ENCODE data around the gene BRD8. TPM values are rescaled to one million over a fixed set of nuclear protein-coding genes. Genes with fewer than 3 reads are reported as not detected.
A peak's percentile ranks its signal among the peaks of the same experiment; 100 is the strongest.
"Not testable (repeated sequence)": the region's sequence is repeated elsewhere in the genome, so short reads cannot be mapped to it uniquely, and the experiment has no call there.

Gene BRD8
- total RNA-seq, 1 experiment from 2014 or later: 60.0 TPM

DNA sequence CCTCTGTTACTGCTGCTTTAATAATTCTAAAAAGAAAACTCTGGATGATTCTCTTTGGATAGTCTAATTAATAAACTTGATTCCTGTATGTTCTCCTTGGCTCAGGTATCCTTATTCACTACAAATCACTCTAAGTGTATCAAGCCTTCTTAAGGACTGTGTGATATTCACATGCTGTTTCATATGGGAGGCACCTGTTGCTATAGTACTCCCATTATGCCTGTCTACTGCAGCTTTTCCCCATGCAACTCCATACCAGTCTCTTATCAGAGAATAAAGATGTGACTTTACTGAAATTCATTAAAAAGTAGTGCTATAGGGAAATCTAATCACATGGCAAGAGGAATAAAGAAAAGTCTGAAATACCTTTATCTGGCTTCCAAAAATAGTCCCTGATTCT is 14.7 kb downstream of the BRD8 start:
- no peak for DNase-seq (ENCODE audit: low read depth)

DNA sequence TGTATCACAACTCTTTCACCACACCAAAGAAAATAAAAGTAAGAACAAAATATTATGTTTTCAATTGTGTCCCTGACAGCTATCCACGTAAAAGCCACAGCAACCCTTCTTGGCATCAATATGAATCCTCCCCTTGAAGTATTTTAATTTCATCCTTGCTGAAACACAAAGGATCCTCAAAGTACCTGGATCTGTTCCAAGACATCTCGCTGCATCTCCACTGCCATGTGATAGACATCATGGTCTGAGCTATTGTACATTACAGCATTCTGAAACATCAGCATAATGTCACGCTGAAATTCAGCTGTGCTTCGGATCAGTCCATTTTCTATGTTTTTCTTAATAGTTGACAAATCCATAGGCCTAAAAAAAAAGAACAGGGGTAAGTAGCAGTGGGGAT is 17.7 kb downstream of the BRD8 start:
- no peak for DNase-seq (ENCODE audit: low read depth)

DNA sequence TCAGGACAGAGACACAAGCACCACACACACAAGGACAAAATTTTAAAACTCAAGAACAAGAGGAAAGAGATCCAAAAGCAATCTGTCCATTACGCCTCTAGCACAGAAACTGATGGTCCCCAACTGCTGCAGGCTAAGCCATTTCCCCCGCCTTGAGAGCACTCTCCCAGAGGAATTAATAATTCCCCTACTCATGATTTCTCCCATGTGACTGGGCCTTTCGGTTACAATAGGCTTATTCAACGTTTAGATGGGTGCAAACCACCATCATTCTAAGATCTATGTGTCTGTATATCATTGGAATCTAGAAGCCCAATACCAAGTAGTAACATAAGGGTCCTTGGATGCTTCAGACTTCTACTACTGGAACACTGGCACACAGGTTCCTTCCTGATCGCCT is 18.8 kb downstream of the BRD8 start:
- DNase-seq (ENCODE audit: low read depth): no peak

DNA sequence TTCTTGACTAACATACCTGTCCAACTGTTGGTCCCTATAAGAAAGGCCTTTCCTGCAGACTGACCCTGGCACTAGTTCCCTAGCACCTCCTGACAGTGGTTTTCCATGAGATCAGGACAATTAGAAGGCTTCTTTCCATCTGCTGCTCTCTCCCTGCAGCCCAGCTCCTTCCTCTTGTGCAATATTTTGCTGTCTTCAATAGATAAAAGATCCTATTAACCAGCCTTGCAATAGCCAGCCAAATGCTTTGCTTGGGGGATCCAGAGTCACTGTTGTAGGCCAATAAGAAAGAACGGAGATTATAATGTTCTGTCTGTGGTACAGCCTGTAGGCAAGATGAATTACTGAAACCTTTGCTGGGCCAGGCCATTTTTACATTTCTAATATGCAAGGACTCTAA is 20.8 kb downstream of the BRD8 start:
- no peak for DNase-seq (ENCODE audit: low read depth)

DNA sequence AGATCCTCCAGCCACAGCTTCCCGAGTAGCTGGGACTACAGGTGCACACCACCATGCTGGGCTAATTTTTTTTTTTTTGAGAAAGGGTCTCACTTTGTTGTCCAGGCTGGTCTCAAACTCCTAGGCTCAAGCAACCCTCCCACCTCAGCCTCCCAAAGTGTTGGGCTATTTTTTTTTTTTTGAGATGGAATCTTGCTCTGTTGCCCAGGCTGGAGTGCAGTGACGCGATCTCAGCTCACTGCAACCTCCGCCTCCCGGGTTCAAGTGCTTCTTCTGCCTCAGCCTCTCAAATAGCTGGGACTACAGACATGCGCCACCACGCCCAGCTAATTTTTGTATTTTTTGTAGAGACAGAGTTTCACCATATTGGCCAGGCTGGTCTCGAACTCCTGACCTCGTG is 22.5 kb downstream of the BRD8 start:
- not testable (repeated sequence) for DNase-seq (ENCODE audit: low read depth)

DNA sequence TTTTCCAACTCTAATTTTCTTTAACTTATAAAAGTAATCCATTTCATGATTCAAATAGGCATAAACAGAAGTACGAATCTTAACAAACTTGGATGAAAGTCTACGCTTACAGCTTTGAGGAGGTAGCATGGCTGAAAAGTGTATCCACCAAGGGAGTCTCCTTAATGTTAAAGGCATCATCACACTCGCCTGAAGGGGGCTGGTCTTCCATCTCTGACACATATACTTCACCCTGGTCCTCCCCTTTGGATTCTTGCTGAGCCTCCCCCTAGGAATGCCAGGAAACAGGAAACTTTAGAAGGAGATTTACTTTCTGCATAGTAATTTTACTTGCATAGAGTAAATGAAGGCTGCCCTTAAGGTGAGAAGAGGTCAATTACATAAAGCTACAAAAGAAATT is 28.9 kb downstream of the BRD8 start:
- DNase-seq (ENCODE audit: low read depth): peak; percentile 12

DNA sequence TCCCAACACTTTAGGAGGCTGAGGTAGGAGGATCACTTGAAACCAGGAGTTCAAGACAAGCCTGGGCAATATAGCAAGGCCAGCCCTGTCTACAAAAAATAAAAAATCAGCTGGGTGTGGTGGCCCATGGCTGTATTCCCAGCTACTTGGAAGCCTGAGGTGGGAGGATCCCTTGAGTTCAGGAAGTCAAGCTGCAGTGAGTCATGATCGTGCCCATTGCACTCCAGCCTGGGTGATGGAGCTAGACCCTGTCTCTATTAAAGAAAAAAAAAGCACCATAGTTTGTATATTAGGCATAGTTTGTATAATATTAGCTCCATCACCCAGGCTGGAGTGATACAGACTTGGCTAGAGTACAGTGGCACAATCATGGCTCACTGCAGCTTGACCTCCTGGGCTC is 29.6 kb downstream of the BRD8 start:
- peak; percentile 68 for DNase-seq (ENCODE audit: low read depth)

DNA sequence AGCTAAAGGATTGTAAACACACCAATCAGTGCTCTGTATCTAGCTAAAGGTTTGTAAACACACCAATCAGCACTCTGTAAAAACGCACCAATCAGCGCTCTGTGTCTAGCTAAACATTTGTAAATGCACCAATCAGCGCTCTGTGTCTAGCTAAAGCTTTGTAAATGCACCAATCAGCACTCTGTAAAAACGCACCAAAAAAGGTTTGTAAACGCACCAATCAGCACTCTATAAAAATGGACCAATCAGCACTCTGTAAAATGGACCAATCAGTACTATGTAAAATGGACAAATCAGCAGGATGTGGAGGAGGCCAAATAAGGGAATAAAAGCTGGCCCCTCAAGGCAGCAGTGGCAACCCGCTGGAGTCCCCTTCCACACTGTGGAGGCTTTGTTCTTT is 34.9 kb downstream of the BRD8 start:
- not testable (repeated sequence) for DNase-seq (ENCODE audit: low read depth)

DNA sequence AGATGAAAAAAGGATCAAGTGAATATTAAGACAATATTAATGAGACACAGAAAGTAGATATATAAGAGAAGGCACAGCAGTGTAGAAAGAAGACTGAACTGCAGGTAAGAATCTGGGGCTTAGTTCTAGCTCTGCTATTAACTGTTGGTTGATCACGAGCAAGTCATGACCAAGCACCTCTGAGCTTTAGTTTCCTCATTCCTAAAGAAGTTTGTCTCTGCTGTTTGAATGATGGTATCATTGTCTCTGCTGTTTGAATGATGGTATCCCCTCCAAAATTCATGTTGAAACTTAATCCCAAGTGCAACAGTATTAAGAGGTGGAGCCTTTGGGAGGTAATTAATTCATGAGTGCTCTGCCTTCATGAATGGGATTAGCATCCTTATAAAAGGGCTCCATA is 36.7 kb downstream of the BRD8 start:
- DNase-seq (ENCODE audit: low read depth): no peak

DNA sequence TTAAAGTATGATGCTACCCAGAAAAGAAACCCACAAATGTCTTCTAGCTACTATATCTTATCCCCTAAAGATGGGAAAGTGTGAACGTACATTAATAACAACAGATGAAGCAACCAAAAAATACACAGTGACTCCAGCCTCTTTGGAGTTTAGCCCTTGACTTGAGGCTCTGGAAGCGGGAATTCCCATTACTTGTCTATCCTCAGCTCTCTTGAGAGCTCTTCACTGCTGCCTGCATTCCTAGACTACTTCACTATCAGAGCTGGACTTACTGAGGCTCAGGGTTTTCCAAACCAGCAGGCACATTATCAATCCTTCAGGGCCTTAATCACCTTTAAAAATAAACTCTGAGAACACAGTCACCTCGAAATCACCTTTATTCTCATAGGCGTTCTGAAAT is 38.2 kb downstream of the BRD8 start:
- DNase-seq (ENCODE audit: low read depth): no peak

DNA sequence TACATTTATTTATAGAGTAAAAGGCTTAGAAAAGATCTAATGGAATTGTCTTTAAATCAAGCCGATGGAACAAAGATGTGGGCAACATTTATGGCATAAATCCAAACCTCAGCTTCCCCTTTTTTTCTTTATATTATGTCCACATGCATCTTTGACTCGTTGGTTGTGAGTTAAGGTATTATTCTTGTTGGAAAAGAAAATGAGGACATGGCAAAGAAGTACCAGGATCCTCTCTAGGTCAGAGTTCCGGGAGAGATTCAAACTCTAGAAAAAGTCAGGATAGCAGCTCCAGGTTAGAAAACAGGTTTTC is 38.7 kb downstream of the BRD8 start:
- no peak for DNase-seq (ENCODE audit: low read depth)

DNA sequence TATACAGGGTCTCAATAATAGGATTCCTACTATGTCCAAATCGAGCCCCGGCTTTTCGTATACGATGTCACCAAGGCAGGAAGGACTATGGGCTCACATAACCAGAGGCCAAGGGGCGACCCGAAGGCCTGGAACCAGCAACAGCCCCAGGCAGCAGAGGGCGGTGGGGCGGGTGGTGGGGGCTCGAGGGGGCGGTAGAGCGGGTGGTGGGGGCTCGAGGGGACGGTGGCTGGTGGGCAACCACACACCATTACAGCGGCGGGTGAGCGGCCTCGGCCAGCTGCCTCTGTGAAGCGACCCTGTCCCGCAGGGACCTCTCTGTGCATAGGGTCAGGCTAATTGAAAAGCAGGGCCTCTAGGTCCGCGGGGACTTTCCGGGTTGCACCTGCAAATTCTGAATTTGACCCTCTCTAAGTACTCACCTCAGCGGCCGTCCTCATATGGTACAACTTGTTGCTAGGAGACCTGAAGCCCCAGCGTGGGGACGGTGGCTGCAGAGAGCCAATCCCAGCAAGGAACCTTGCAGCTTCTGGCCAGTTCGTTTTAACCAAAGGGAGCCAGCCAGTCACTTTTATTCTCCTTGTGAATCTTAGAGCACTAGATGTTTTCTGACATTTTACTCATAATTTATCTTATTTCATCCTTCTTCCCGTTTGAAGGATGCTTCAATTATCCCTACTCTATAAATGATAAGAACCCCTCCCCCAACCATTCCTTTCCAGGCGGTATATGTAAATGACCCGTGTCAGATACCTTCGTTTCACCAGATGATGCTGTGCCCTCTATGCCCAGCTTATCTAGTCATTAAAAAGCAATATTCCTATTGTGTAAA is 39.3 kb downstream of the BRD8 start, which contains the start of gene NME5:
Gene NME5 (minus strand): TSS at position 480 of the 832 bp plus-strand sequence. CDS start 648 bp downstream, outside the sequence.
- peak; percentile 9 for DNase-seq (ENCODE audit: low read depth)

DNA sequence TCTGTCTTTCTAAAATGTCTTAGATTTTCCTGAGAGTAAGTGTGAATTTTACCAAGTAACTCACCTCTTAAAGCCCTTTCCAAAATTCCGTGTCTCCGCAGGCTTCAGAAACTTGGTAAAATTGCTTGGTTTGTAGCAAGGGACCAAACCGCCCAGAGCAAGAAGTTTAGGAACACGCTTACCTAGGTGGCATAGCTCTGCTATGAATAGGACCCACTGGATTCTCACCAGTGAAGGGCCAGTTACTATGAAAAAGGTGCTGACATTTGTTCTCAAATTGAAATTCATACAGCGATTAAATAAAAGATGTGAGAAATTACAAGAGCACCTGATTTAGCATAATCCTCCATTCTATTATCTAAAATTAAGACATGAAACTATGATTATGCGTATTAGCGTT is 45.9 kb downstream of the BRD8 start:
- no peak for DNase-seq (ENCODE audit: low read depth)

DNA sequence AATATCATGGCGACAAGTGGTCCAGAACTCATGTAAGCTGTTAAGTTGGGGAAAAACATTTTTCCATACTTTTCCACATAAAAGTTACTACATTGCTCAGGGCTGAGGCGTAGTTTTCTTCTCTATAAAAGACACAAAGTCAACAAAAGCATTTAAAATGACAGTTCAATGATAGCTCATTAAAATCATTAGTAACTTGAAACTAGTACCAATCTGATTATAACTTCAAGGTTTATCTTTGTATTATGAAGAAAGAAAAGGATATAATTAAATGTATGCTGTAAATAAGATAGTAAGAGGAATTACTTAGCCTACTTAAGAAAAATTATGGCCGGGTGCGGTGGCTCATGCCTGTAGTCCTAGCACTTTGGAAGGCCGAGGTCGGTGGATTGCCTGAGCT is 49.1 kb downstream of the BRD8 start:
- DNase-seq (ENCODE audit: low read depth): no peak

DNA sequence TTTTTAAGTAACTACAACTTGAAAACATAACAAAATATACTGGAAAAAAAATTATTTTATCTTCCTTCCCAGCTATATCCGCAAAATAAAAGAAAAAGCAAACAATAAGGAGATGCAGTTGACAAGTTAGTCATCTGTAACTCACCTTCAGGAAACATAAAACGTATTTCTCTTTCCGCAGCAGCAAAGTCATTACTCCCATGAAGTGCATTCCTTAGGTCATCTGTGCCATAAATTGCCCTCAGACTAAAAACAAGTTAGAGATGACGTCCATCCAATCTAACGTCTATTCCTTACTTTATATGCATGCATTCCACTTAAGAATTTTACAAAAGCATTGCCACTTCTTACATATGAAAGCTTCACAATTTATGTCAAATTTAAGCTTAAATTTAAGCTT is 50.1 kb downstream of the BRD8 start:
- no peak for DNase-seq (ENCODE audit: low read depth)

DNA sequence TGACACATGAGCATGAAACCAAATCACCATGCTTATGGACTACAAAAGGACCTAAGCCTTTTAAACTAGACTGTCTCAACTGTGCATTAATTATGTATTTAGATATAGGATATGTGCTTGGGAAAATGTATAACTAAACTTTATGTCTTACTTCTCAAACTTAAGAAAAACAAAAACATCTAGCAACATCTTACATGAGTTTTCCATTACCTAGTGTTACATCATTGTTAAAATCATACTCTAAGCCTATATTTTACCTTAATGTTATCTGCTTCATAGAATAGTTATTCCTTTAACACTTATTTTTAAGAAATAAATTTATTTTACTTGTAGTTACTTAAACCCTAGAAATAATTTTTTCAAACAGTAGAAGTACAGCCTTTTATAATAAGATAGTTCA is 63.2 kb downstream of the BRD8 start:
- DNase-seq (ENCODE audit: low read depth): no peak

DNA sequence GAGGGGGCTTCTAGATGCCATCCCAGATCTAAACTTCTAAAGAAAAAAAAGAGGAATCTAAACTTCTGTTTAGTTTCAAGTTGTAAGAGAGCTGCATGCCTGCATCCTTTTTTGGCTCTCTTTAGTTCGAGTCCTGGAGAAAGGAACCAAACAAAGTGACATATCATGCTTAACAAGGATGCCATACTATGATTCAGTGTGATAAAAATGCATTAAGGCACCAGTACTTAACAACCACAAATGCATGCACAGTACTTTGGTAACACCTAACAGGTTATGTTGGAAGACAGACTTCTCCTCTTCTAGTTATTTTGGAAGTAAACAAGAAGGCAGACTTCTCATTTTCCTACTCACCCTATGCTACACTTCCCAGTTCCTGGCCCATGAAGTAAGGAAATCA is 66.5 kb downstream of the BRD8 start:
- DNase-seq (ENCODE audit: low read depth): peak; percentile 16

DNA sequence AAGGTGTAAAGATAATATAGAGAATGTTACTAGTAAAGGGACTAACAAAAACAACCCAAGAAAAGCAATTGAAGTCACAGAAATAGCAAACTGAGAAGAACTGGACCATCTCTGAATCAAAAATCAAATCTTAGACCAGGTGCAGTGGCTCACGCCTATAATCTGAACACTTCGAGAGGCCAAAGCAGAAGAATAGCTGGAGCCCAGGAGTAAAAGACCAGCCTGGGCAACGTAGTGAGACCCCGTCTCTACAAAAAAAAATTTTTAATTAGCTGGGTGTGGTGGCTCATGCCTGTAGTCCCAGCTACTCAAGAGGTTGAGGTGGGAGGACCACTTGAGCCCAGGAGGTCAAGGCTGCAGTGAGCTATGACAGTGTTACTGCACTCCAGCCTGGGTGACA is 67.2 kb downstream of the BRD8 start:
- no peak for DNase-seq (ENCODE audit: low read depth)

DNA sequence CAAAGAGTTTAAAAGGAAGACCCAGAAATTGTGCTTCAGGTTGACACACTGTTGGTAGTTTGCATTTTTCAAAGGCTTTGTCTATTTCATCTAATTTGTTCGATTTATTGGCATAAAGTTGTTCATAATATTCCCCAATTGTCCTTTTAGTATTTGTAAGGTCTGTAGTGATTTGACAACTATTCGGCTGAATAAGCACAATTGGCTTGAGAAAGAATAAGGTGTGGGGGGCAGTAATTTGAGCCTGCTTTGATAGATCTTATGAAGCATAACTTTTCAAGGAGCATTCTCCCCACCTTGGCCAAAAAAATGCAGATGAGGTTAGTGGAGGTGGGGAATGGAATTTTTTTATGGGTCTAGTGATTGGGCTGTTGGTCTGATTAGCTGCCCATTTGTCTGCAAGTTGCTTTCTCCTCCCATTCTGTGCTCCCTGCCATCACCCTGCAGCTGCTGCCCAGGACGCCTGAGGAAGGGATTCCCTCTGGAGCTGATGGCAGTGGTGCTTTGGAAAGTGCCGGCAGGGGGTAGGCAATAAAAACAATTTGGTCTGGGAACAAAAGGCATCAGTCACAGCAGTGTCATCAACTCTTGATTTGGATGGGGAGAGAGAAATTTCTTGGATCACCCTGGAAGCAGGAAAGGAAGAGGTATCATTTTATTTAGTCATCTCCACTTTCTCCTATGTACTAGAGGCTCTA is 68.0 kb downstream of the BRD8 start:
- peak; percentile 40 for DNase-seq (ENCODE audit: low read depth)

DNA sequence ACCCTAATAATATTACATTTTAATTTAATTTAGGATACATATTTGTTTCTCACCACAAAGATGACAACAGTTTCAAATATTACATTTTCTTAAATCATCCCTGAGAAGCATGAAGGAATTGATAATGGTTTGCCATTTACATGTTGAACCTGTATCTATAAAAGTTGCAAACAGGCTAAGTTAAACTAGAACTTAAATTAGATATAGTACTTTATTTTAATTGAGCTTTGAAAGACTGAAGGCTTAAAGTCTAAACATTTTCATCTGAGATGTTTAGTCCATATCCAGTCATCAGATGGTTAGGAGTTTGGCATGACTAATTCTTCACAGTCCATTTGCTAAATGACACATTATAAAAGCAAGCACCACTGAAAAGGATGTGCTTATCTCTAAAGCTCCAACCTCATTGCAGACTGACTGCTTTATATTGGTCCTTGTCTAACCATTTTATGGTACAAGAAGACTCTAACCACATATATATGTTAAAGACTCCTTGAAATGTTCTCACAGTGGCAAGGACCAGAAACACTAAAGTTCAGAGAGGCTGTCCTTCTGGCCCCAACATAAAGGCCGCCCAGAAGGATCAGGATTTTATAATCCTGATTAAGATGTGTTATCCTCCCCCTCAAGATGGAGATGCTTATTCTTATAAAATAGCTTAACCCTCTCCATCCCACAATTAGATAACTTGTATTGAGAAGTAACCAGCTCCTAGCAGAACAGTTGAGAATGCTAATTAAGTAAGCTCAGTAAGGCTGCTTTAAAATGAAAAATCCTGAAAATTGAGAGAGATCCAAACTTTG is 68.8 kb downstream of the BRD8 start:
- peak; percentile 19 for DNase-seq (ENCODE audit: low read depth)

DNA sequence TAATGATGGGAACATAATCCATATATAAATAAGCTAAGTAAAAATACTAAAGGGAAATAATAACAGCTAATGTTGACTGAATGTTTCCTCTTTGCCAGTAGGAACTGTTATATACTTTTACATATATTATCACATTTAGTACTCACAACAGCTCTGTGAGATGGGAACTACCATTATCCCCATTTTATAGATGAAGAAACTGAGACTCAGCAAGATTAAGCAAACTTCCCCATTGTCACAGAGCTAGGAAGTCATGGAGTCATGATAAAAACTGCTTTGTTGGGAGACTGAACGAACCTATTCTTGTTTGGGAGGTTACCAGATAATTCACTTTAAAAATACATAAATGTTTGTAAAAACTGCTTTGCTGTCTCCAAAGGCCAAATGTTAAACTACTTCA is 71.2 kb downstream of the BRD8 start:
- no peak for DNase-seq (ENCODE audit: low read depth)

DNA sequence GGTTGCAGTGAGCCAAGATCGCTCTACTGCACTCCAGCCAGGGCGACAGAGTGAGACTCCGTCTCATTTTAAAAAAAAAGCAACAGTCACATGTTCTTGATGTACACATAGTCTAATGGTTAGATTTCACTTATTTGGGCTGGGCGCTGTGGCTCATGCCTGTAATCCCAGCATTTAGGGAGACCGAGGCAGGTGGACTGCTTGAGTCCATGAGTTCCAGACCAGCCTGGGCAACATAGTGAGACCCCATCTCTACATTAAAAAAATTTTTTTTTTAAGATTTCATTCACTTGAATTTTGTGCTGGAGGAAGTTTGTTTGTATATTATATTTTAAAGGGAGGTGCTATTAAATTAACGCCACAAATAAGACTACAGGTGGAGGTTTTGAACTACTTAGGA is 72.7 kb downstream of the BRD8 start:
- DNase-seq (ENCODE audit: low read depth): no peak

DNA sequence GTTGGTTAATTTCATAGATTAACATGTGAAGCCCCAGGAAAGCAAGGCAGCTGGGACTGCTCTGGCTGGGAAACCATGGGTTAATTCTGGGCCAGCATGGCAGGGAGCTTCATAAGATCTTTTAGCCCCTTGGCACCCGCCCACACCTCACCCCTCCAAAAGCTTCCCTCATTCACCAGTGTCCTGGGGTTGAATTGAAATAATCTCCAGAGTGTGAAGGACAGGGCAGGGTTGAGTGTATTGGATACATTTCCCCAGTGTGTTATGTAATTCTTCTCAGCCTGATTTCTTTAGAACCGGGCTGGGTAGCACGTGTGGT is 75.2 kb downstream of the BRD8 start:
- DNase-seq (ENCODE audit: low read depth): no peak

All from LHCN-M2 (cell line).